TTC549 (cell line): ENCODE results near the gene MAP3K20.
"Not testable (repeated sequence)": the region's sequence is repeated elsewhere in the genome, so short reads cannot be mapped to it uniquely, and the experiment has no call there.

Experiments
- FAIRE-seq: peaks from 2 replicates; lab custom pipeline; 2012; peaks lifted over from hg19 to GRCh38; lab: Jason Lieb, UNC

MAP3K20 gene

DNA sequence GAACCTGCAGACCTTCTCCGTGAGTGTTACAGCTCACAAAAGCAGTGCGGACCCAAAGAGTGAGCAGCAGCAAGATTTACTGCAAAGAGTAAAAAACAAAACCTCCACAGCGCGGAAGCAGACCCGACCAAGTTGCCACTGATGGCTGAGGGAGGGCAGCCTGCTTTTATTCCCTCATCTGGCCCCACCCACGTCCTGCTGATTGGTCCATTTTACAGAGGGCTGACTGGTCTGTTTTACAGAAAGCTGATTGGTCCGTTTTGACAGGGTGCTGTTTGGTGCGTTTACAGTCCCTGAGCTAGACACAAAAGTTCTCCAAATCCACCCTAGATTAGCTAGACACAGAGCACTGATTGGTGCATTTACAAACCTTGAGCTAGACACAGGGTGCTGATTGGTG is 206.3 kb downstream of the MAP3K20 start:
- FAIRE-seq: not testable (repeated sequence)

DNA sequence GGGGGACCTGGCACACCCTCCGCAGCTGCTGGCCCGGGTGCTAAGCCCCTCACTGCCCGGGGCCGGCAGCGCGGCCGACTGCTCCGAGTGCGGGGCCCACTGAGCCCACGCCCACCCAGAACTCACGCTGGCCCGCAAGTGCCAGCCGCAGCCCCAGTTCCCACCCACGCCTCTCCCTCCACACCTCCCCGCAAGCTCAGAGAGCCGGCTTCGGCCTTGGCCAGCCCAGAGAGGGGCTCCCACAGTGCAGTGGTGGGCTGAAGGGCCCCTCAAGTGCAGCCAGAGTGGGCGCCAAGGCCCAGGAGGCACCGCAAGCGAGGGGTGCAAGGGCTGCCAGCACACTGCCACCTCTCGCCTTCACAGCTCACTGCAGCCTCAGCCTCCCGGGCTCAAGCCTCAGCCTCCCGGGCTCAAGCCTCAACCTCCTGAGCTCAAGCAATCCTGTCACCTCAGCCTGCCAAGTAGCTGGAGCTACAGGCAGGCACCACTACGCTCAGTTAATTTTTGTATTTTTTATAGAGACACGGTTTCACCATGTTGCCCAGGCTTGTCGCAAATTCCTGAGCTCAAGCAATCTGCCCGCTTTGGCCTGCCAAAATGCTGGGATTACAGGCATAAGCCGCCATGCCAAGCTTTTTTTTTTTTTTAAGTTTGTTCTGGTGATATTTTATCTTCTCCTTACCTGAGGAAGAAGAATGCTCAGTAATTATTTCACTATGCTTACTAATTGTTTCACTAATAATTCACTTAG is 207.3 kb downstream of the MAP3K20 start:
- no peak for FAIRE-seq

DNA sequence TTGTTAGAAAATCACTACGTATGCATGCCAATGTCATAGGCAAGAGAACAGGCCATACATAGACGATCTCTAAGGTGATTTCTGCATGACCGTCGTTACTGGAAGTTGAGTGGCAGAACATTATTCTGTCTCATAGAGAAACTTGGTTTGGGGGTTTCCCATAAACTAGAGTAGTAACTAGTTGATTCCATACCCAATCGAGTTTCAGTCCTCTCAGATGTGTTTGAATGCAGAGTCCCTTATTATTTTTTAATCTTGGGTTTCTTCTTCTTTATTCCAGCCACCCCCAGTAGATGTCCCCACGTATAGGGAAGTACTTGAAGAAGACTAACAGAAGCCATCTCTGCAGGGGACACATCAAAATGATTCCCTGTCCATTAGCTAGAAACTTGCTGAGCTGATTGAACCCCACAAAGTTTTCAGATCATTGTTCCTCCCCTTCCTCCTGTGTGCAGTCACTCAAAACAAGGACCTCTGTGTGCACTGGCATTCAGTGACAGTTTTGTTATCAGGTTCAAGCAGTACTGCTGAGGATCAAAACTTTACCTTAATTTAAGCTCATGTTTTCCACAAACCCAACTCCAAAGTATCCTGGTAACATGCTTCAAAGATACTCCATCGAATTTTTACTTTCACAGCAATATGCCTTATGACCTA is 210.6 kb downstream of the MAP3K20 start:
- no peak for FAIRE-seq

DNA sequence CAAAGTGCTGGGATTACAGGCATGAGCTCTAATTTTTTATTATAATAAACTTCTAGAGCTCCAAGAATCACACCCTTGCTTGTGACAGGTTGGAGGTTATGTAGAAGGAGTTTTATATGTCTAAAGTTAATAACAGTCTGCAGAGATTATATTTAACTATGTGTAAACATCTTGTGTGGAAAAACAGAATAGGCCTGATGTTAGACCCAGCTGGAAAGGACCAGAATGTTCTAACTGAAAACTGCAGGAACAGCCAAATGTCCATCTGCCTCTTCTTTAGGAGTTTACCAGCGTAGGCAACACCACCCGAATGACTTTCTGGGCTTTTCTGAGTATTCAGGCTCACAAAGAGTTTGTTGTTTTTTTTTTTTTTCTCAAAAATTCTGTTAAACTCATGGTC is 211.9 kb downstream of the MAP3K20 start:
- FAIRE-seq: no peak

DNA sequence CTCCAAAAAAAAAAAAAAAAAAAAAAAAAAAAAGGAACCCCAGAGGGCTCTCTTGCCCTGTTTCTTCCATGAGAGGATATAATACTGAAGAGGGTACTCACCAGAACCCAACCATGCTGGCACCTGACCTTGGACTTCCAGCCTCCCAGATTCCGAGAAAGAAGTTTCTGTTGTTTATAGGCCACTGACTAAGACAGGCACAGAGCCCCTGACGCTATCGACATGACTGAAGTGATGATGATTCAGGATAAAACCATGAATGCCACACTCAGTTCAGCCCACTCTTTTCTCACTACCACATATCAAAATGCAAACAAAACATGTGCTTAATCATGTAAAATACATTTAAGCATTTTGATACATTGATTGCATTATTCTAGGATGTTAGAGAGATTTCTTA is 212.9 kb downstream of the MAP3K20 start:
- no peak for FAIRE-seq

DNA sequence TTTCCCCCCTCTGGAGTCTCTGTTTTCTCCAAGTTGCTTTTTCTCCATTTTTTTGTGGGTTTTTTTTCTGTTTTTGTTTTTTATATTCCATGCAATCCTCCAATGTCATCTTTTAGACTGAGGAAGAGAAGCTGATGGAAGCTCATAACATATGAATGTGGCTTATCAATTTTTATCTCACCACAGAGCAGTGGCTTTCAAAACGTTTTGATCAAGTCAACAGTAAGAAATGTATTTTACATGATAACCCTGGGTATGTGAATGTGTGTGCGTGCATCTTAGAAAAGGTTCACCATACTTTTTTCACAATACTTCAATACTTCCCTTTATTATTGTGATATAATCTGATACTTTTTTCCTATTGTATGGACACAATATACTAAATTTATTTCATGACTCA is 214.4 kb downstream of the MAP3K20 start:
- no peak for FAIRE-seq

DNA sequence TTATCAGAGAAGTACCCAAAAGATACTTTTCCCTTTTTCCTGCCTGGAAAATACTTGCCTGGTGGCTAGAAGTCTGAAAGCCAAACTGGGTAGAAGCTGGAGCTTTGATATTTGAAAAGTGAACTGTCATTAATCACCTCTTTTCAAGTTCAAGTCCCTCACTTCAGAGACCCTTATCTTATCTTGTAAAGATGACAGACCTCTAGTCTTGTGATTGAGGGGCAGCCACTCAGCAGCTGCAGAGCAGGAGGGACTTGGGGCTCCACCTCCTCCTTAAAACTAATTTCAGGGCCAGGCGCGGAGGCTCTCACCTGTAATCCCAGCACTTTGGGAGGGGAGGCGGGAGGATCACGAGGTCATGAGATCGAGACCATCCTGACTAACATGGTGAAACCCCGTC is 214.9 kb downstream of the MAP3K20 start:
- FAIRE-seq: no peak

DNA sequence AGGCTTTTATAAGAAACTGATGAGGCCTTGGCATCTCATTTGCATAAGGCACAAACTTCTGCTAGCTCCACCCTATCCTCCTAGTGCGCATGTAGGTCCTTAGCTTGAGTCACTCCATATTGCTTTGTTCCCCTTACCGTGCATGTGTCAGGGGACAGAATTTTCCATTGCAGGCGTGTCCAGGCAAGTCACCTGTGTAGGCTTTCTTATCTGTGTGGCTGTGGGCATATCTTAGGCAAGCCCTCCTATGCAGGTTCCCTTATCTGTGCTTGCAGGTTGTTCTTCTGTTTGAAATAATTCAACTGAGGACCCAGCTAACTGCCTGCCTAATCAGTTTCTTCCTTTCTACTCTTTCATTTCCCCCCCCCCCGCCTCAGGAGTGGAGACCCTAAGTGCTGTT is 215.8 kb downstream of the MAP3K20 start:
- FAIRE-seq: no peak

DNA sequence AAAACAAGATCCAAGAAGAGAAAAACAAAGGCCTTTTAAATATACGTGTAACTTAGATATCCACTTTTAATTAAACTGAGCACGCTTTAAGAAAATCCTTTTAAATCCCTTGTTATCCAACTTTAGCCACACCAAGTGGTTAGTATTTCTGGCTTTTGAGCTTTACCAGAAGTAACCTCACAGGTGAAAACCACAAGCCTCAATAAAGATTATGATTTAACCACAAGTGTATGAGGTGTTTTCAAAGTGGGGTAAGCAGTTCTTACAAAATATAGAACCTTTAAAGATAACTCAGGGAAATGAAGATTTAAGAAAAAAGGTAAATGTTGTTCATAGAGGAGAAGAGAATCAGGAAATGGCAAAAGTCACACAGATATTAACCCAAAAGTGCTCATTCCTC is 220.6 kb downstream of the MAP3K20 start:
- no peak for FAIRE-seq

DNA sequence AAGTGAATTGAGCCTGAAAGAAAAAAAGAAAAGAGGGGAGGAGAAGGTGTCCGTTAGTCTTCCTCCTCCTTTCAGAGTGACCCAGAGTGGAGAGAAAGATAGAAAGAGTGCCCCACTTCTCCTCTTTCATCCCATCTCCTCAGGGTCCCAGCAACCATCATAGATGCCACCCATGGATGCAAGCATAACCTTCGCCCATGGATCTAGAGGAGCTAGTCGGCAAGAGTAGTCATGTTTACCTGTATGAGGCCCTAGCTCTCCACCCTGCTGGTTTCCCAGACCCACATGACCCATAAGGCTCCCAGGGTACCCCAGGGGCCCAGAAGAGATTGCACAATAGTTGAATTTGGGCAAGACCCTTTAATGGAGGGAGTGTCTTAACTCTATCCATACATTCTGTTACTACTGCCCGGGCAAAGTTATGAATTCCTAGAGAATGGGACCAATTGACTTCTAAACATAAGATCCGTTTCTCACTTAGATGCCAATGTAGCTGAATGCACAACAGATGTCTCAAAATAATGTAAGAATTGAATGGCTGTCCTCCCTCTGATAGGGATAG is 223.0 kb downstream of the MAP3K20 start:
- no peak for FAIRE-seq

DNA sequence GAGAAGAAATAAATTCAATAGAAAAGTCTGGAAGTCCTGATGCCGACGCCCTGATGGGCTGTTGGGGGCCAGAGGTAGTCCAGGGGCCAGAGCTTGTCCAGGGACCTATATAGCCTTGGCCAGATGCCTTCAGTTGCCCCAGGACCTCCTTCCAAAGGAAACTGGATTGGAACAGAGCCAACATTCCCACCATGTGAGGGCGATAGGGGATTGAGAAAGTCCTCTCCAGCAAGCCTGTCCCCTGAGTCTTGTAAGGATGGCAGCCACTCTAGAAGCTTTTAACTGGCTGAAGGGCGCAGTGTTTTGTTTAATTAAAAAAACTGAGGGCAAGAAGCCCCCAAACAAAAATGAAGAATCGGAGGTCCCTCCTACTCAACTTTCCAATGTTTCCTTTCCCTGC is 224.1 kb downstream of the MAP3K20 start:
- no peak for FAIRE-seq

DNA sequence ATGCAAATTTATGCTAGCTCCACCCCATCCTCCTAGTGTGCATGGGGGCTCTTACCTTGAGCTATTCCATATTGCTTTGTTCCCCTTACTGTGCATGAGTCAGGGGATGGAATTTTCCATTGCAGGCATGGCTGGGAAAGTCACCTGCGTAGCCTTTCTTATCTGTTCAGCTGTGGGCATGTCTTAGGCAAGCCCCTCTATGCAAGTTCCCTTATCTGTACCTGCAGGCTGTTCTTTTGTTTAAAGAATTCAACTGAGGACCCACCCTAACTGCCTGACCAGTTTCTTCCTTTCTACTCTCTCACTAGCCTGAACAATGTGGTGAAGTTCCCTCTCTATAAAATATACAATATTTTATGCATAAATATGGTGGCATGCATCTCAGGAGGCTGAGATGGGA is 224.8 kb downstream of the MAP3K20 start:
- FAIRE-seq: no peak

DNA sequence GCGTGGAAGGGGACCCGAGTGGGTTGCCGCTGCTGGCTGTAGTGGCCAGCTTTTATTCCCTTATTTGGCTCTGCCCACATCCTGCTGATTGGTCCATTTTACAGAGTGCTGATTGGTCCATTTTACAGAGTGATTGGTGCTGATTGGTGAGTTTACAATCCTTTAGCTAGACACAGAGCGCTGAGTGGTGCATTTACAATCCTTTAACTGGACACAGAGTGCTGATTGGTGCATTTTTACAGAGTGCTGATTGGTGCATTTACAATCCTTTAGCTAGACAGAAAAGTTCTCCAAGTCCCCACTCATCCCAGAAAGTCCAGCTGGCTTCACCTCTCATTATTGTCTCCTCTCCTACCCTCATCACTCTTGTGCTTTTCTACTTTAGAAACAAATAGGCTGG is 225.9 kb downstream of the MAP3K20 start:
- not testable (repeated sequence) for FAIRE-seq

DNA sequence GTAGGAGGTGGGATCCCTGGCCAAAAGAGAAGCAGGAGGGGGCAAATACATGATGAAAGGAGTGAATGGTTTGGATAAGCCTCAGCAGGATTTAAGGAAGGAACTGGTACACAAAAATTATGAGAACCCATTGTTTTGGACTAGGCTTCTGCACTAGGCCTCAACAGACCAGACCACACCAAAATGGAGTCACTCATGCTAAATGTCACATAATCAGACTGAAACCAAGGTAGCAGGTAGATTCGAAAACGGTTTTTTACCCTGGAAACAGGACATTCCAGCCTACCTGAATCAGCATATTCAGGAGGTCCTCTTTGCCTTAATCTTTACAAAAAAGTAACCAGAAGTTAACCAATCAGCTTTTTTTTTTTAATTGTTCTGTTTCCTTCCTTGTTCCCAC is 229.7 kb downstream of the MAP3K20 start:
- FAIRE-seq: no peak

DNA sequence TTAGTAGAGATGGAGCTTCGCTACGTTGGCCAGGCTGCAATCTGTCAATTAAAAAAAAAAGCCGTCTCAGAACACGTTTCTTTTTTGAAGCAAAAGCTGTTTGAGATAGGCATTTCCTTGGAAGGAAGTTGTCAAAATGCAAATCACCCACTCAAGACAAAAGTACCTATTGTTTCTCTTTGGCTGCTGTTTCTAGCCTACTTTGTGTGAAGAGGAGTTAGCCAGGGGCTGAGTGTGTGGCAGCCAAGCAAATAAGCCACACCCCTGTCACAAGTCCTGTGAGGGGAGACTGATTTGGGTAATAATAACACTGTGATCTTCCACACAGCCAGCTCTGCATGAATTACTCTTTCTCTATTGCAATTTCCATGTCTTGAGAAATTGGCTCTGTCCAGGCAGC is 231.6 kb downstream of the MAP3K20 start:
- no peak for FAIRE-seq

DNA sequence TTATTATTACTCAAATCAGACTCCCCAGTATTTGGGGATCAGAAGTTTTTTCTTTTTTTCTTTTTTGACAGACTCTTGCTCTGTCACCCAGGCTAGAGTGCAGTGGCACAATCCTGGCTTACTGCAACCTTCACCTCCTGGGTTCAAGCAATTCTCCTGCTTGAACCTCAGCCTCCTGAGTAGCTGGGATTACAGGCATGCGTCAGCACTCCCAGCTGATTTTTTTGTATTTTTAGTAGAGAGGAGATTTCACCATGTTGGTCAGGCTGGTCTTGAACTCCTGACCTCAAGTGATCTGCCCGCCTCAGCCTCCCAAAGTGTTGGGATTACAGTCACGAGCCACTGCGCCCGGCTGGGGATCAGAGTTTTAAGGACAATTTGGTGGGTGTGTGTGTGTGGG is 233.7 kb downstream of the MAP3K20 start:
- not testable (repeated sequence) for FAIRE-seq

DNA sequence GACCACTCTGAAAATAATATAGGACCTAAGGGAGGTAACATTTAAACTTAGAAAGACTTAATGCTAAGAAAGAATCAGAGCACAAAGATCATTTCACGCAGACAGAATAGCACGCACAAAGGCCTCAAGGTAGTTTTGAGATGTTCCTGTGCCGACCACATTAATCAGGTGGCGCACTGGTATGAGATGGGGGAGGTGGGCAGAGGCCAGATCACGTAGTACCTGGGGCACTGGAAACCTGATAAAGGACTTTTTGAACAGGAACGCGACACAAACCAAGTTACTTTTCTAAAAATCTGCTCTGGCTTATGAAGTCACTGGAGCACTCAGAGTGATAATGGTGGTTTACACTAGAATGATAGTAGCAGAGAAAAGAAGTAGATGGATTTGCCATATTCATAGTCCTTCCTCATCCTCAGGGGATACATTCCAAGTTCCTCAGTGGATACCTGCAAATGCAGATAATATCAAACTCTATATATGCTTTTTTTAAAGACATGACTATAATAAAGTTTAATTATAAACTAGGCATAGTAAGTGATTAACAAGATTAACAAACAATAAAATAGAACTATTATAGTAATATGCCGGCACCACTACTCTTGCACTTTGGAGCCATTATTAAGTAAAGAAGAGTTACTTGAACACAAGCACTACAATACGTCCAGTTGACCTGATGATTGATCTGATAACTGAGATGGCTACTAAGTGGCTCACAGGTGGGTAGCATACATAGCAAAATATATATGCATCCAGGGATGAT is 236.4 kb downstream of the MAP3K20 start:
- no peak for FAIRE-seq
